Astrocyte (in vitro differentiated cells and primary cell): ENCODE data around the gene ALPK3. TPM values are rescaled to one million over a fixed set of nuclear protein-coding genes. Genes with fewer than 3 reads are reported as not detected.

ENCODE experiments used
- DNase-seq: peaks from one replicate; pipeline ENCODE4 v3.0.0-alpha.2; 2010; ENCODE audit warnings: low read depth
- FAIRE-seq: peaks from 2 replicates; lab custom pipeline; 2011; peaks lifted over from hg19 to GRCh38; lab: Jason Lieb, UNC
- H2AFZ ChIP-seq: 2 replicates; pipeline ENCODE4 v1.6.0; 2012; ENCODE audit warnings: low read depth, low read length, inconsistent platforms
- H3K27ac ChIP-seq: 2 replicates; pipeline ENCODE4 v1.5.1; 2011; ENCODE audit warnings: low read depth, low read length, inconsistent platforms
- H3K27me3 ChIP-seq: 2 replicates; pipeline ENCODE4 v1.6.0; 2011; ENCODE audit warnings: low read length, inconsistent platforms; ENCODE audit not compliant: insufficient read depth
- H3K36me3 ChIP-seq: 2 replicates; pipeline ENCODE4 v1.5.1; 2011; ENCODE audit warnings: low read length, inconsistent platforms; ENCODE audit not compliant: insufficient read depth
- H3K4me1 ChIP-seq: 2 replicates; pipeline ENCODE4 v1.5.1; 2011; ENCODE audit warnings: low read length, inconsistent platforms; ENCODE audit not compliant: insufficient read depth
- H3K4me2 ChIP-seq: 2 replicates; pipeline ENCODE4 v1.6.0; 2012; ENCODE audit warnings: low read length, inconsistent platforms
- H3K4me3 ChIP-seq: 2 replicates; pipeline ENCODE4 v1.5.1; 2011; ENCODE audit warnings: low read depth, mild to moderate bottlenecking, low read length, inconsistent platforms; ENCODE audit not compliant: insufficient read depth
- H3K79me2 ChIP-seq: 2 replicates; pipeline ENCODE4 v1.6.0; 2012; ENCODE audit warnings: mild to moderate bottlenecking, low read length, inconsistent platforms; ENCODE audit not compliant: insufficient read depth
- H3K9ac ChIP-seq: 2 replicates; pipeline ENCODE4 v1.6.0; 2012; ENCODE audit warnings: mild to moderate bottlenecking, low read length, inconsistent platforms
- H3K9me3 ChIP-seq: 2 replicates; pipeline ENCODE4 v1.5.1; 2012; ENCODE audit warnings: low read depth, mild to moderate bottlenecking, low read length, inconsistent platforms; ENCODE audit not compliant: insufficient read depth
- H4K20me1 ChIP-seq: 2 replicates; pipeline ENCODE4 v1.6.0; 2012; ENCODE audit warnings: low read length, inconsistent platforms; ENCODE audit not compliant: insufficient read depth
- H3K27ac Mint-ChIP-seq: one replicate; pipeline ENCODE4 v1.8.0; 2021; ENCODE audit warnings: mild to moderate bottlenecking, mixed read lengths; ENCODE audit not compliant: unreplicated experiment
- H3K27me3 Mint-ChIP-seq: one replicate; pipeline ENCODE4 v1.8.0; 2021; ENCODE audit warnings: low read depth, mixed read lengths; ENCODE audit not compliant: unreplicated experiment
- H3K36me3 Mint-ChIP-seq: one replicate; pipeline ENCODE4 v1.8.0; 2021; ENCODE audit warnings: low read depth, mixed read lengths; ENCODE audit not compliant: unreplicated experiment
- H3K4me1 Mint-ChIP-seq: one replicate; pipeline ENCODE4 v1.8.0; 2021; ENCODE audit warnings: low read depth, mixed read lengths; ENCODE audit not compliant: unreplicated experiment
- H3K4me3 Mint-ChIP-seq: one replicate; pipeline ENCODE4 v1.8.0; 2021; ENCODE audit warnings: mild to moderate bottlenecking, moderate library complexity, mixed read lengths; ENCODE audit not compliant: unreplicated experiment
- H3K9me3 Mint-ChIP-seq: one replicate; pipeline ENCODE4 v1.8.0; 2021; ENCODE audit warnings: mild to moderate bottlenecking, mixed read lengths; ENCODE audit not compliant: unreplicated experiment
- EZH2 ChIP-seq: IDR thresholded peaks from 2 replicates; pipeline ENCODE4 v1.6.1; 2012; ENCODE audit warnings: mild to moderate bottlenecking, low read length, inconsistent platforms; ENCODE audit not compliant: insufficient read depth
- total RNA-seq: library from RNA; stranded (reverse); gene quantifications from 2 replicates; pipeline ENCODE4 v1.2.1, GENCODE V29; 2021
- TF ChIP-seq, protein P1 (sequence below): IDR thresholded peaks from 2 replicates; pipeline ENCODE4 v1.5.1; 2011; ENCODE audit warnings: low read depth, mild to moderate bottlenecking, inconsistent platforms, low read length, moderate library complexity; ENCODE audit not compliant: insufficient read depth

Gene ALPK3
- total RNA-seq, 1 donor from 2014 or later, result 9.1 TPM

DNA sequence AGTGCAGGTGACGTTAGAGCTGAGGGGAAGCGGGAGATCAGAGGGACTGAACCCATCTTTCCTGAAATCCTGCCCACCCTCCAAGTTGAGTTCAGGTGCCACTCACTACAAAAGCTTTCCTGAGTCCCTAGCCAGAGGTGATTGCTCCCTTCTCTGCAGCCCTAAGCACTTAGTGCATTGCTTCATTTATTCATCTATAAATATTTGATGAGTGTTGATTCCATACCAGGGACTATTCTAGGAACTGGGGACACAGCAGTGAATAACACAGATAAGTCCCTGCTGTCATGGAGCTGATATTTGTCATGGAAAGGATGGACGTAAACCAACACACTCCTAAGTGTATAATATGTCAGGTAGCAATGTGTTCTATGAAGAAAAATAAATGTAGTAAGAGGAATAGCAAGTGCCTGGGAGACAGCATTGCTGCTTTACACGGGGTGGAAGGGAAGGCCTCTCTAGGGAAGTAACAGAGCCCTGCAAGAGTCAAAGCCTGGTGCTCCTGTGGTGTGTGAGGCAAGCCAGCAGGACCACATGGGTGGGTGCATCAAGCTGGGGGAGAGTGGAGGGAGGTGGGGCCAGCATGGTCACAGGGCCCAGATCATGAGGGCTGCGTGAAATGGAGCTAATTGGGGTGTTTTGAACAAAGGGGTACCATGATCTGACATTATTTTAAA is 18.6 kb downstream of the ALPK3 start:
- H3K4me1 Mint-ChIP-seq, result peaks cover 7% of the 10 kb centered on the region
- Histone ChIP-seq H4K20me1 (peaks cover 4% of the 10 kb centered on the region), H2AFZ (no peak overlapping the region), H3K27ac (no peak overlapping the region), H3K9me3 (no peaks in the 10 kb centered on the region), H3K36me3 (no peaks in the 10 kb centered on the region), H3K4me1 (no peaks in the 10 kb centered on the region), H3K27me3 (peaks cover 3% of the 10 kb centered on the region), H3K4me3 (no peak overlapping the region), H3K9ac (no peak overlapping the region), H3K79me2 (no peaks in the 10 kb centered on the region), H3K4me2 (no peak overlapping the region)
- no peak overlapping the region for H3K27ac Mint-ChIP-seq
- TF ChIP-seq, protein P1, sequence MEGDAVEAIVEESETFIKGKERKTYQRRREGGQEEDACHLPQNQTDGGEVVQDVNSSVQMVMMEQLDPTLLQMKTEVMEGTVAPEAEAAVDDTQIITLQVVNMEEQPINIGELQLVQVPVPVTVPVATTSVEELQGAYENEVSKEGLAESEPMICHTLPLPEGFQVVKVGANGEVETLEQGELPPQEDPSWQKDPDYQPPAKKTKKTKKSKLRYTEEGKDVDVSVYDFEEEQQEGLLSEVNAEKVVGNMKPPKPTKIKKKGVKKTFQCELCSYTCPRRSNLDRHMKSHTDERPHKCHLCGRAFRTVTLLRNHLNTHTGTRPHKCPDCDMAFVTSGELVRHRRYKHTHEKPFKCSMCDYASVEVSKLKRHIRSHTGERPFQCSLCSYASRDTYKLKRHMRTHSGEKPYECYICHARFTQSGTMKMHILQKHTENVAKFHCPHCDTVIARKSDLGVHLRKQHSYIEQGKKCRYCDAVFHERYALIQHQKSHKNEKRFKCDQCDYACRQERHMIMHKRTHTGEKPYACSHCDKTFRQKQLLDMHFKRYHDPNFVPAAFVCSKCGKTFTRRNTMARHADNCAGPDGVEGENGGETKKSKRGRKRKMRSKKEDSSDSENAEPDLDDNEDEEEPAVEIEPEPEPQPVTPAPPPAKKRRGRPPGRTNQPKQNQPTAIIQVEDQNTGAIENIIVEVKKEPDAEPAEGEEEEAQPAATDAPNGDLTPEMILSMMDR, result no peak
- no peak for TF ChIP-seq EZH2
- no peak for DNase-seq
- FAIRE-seq, result no peak
- no peak overlapping the region for H3K4me3 Mint-ChIP-seq
- peaks cover 15% of the 10 kb centered on the region for H3K36me3 Mint-ChIP-seq
- peaks cover 25% of the 10 kb centered on the region for H3K27me3 Mint-ChIP-seq
- no peaks in the 10 kb centered on the region for H3K9me3 Mint-ChIP-seq

DNA sequence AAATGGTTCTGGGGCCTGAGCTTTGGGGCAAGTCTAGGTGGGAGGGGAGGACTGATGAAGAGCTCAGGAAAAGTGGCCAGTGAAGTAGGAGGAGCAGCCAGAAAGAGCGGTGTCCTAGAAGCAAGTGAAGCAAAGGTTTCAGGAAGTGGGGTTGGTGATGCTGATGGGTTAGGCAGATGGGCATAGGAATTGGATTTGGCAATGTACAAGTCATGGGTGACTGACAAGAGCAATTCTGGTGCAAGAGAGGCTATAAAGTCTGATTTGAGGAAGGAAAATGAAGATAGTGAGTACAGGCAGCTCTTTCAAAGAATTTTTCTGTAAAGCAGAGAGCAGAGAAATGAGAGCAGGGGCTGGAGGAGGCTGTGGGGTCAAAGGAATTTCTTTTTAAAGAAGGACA is 19.7 kb downstream of the ALPK3 start:
- H3K27me3 Mint-ChIP-seq, result peaks cover 25% of the 10 kb centered on the region
- H2AFZ ChIP-seq, result no peak overlapping the region

More for the DNA sequence above, 19.7 kb downstream of the ALPK3 start:
- Histone ChIP-seq H3K4me3 (no peak overlapping the region), H3K4me1 (no peaks in the 10 kb centered on the region), H3K79me2 (no peaks in the 10 kb centered on the region), H3K9me3 (no peaks in the 10 kb centered on the region), H3K27ac (no peak overlapping the region), H3K27me3 (peaks cover 3% of the 10 kb centered on the region), H4K20me1 (peaks cover 9% of the 10 kb centered on the region), H3K9ac (no peak overlapping the region), H3K36me3 (no peaks in the 10 kb centered on the region), H3K4me2 (no peak overlapping the region)
- Mint-ChIP-seq H3K36me3 (peaks cover 15% of the 10 kb centered on the region), H3K9me3 (no peaks in the 10 kb centered on the region), H3K4me1 (peaks cover 12% of the 10 kb centered on the region), H3K27ac (no peak overlapping the region), H3K4me3 (no peak overlapping the region)
- no peak for FAIRE-seq
- DNase-seq, result no peak
- TF ChIP-seq, protein P1, result no peak
- TF ChIP-seq EZH2, result no peak
